HG03342 (cell line): ENCODE results near the gene LKAAEAR1.

Experiments
- ATAC-seq: cut with Tn5 transposase; IDR thresholded peaks from one replicate; pipeline ENCODE4 v1.9.1; 2021; ENCODE audit warnings: mild to moderate bottlenecking, moderate library complexity; ENCODE audit not compliant: unreplicated experiment

LKAAEAR1 gene

DNA sequence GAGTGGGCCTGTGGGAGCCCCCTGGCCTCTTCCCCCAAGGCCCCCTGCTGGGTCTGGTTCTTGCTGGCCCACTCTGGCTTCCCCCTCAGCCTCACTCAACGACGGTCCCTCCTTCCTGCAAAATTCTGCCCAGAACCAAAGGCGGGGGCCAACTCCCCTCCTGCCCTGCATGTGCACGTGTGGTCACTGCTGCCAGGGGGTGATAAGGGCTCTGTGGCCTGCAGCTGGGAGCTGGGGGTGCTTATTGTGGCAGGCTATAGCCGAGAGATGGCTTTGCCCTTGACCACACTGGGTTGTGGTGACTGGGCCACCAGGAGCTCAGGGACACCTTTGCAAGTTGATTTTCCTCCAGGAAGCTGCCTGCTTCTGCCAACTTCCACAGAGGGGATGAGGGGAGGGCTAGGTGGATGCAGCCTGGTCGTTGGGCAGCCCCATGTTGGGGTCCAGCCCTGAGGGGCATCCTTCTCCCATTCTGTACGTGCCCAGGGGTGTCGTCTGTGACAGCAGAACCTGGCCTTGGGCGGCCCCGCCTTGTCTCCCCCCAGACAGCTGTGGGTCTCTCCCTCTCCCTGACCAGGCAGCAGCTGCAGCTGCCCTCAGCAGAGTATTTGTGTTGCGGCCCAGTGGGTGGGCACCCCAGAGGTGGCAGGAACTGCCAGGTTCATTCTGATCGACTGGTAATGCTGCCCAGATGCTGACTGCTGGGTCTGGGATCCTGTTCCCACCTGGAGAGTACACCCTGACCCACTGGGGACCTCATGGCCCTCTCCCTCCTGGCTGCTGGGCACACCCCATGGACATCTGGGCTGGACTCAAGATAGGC lies 15.6 kb downstream of the LKAAEAR1 start:
- no peak for ATAC-seq

DNA sequence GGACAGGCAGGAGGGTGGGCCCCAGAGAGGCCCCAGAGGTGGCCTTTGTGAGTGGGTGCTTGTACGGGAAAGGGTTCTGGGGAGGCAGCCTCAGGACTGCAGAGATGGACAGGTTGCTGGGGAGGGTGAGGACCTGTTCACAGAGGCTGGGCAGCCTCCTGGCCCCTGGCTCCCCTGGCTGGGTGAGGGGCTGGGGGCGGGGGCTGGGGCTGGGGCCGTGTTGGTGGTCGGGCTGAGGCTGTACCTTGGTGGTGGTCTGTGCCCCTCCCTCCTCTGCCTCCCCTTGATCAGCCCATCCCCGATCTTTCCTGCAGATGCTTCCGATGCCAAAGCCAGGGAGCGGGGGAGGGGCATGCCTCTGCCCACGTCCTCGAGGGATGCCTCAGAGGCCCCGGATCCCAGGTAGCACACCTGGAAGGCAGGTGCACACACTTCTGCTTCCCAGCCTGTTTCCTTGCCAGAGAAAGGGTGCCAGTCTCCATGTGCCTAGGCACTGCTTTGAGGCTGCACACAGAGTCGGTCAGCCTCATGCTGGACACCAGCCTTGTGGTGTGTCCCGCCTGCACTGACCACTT lies 16.4 kb downstream of the LKAAEAR1 start:
- ATAC-seq = no peak

DNA sequence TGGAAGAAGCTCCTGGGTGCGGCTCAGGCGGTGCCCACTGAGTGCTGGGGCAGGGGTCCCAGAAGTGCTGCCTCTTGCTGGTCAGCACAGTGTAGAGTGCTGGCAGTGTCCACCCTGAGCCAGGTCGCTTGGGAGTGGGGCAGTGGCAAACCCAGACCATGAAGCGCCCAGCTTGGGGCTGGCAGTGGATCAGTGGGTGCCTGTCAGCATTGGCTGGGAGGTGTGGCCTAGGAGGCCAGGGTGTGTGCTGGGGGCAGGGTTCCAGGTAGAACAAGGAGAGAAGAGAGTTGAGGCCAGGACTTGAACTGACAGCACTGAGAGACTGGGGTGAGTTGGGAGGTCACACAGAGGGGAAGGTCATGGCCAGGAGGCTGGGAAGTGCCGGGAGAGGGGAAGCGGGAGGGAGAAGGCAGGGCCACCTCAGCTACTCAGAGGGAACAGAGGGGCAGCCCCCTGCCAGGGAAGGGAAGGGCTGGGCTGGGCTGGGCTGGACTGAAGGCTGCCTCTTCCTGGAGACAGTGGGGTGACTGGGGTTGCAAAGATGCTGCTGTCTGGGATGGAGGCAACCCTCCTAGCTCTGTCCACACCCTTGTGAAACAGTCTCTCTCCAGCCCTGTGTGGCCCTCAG lies 17.1 kb downstream of the LKAAEAR1 start:
- ATAC-seq = no peak

DNA sequence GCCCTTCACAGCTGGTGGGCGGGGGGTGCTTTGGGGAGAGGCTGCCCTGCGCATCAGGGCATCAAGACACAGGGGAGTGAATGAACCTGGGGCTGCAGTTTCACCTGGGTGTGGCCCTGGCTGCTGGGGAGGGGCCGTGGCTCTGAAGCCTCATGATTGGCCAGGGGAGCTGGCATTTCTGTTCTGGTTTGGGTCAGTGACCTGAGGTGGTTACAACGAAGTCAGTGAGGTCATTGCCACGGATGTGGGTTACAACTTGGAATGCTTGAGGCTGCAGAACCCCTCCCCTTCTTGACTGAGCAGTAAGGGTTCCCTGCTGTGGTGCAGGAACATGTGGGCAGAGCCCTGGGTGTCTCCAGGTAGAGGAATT lies 18.2 kb downstream of the LKAAEAR1 start:
- peak; percentile 41 for ATAC-seq

DNA sequence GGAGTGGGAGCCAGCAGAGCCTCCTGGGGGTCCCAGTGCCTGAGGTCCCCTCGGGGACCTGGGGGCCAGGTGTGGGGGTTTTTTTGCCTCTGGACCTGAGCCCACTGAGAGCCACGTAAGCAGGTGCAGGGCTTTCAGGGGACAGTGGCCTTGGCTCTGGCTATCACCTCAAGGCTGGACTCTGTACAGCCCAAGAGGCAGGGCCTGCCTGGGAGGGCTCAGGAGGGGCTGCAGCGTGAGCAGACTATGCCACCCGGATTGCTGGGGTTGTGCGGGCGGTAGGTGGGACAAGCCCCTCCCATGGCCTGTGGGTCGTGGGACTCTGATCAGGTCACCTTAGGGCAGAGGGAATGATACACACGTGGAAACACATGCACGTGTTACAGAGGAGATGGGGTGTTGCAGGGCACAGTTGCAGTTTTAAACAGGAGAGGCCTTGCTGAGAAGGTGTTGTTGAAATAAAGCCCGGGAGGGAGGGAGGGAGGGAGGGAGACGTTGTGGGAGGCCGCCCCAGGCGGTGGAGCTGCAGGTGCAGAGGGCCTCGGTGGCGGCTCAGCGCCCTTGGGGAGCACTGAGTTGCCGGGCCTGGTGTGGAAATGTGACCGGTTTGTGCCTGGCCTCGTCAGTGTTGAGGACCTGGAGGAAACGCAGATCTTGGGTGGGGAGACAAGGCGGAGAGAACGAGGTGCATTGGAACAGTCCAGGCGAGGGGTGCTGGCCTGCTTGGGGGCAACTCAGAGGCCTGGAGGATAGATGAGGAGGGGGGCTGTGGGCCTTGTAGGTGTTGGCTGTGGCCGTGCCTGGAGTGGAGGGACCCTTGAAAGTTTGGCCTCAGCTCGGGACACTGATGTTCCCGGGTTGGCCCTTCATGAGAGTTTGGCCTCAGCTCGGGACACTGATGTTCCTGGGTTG lies 18.9 kb downstream of the LKAAEAR1 start:
- ATAC-seq = no peak

DNA sequence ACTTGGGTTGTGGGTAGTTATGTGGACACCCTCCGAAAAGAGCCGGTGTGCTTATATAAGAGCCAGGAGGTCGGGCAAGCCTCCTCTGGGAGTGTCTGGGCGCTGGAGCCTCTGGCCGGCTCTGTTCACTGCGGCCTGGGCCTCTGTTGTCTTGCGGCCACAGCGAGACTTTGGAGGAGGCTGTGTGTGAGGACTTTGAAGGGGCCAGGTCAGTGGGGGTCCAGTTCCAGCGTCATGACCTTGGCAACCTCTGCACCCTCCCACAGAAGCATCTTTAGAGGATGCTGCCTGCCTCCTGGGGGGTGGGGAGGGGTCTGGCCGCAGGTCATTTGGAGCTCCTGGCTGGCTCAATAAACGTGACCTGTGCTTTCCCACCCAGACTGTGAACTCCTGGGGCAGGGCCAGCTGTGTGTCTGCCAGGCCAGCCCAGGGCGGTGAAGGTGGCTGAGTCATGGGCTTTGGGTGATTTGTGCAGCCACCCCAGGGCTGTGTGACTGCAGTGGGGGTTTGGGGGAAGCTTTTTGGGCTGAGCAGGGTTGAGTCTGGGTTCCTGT lies 20.0 kb downstream of the LKAAEAR1 start:
- no peak for ATAC-seq

DNA sequence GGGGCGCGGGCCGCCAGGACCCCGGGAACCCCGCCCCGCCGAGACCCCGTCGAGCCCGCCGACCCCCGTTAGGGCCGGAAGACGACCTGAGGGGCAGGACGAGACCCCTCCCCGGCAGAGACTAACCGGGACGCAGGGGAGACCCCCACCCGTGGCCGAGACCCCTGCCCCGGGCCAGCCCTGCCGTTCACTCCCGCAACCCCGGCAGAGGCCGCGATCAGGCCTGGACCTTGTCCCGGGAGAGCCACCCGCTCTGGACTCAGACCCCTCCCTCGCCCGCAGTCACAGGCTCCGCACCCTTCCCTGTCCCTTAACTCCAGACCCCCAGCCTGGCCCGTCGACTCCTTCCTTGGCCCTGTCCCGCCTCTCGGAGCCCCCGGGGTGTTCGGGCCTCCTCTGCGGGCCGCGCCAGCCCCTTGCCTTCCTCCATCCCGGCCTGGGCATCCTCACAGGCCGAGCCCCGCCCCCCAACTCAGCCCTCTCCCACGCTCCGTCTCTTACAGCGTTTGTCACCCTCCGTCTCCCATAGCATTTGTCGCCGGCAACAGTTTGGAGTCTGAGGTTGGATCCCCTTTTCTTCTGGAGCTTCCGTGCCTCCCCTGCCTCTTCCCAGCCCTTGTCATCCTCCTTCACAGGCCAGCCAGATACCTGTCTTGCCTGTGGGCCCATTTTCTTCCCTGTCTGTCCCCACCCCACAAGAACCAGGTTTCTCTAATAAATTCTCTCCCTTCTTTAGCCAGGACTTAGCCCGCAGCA lies 20.6 kb downstream of the LKAAEAR1 start:
- no peak for ATAC-seq

DNA sequence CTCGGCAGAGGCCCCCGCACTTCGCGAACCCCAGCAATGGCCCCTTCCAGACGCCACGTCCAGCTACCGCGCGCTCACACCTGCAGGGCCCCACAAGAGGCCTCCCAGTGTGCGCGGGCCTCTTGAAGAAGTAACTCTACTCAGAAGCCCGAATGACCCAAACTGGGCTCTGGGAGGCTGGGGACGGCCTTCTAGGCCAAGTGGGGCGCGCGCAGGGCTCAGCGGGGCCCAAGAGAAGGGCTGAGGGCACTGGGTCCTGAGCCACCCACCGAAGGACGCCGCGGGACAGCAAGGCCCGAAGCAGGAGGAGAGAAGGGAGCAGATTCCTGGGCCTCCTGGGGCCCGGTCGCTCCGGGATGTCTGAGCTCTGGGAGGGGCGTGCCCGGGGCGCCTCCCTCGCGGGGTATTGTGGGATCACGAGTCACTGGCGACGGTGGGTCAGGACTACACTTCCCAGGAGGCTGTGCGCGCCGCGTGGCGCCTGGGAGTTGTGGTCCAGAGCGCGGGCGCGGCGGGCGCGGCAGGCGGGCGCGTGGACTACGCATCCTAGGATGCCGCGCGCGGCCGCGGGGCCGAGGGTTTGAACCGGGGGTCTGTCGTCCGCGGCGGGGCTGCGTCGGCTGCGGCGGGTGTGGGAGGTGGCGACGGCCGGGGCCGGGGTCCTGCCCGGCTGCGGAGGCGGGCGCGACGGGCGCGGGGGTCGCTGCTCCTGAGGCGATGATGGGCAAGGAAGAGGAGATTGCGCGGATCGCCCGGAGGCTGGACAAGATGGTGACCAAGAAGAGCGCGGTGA lies 21.4 kb downstream of the LKAAEAR1 start, which contains the start of gene TCEA2:
Gene TCEA2 (plus strand): TSS at position 603 of the 793 bp plus-strand sequence. CDS start 115 bp downstream, at position 718.
- peak; percentile 81 for ATAC-seq

DNA sequence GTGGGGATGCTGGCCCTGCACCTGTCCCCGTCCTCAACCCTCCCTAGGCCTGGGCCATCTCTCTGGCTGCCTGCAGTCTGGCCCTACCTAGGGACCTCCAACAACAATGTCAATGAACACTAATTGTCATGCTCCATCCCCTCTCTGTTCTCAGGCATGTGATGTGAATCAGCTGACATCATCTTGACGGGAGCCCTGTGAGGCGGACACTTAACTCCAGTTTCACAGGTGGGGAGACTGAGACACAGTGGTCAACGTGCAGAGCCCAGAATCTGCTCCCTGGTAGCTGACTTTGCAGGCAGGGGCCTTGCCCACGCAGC lies 22.0 kb downstream of the LKAAEAR1 start:
- ATAC-seq = no peak

DNA sequence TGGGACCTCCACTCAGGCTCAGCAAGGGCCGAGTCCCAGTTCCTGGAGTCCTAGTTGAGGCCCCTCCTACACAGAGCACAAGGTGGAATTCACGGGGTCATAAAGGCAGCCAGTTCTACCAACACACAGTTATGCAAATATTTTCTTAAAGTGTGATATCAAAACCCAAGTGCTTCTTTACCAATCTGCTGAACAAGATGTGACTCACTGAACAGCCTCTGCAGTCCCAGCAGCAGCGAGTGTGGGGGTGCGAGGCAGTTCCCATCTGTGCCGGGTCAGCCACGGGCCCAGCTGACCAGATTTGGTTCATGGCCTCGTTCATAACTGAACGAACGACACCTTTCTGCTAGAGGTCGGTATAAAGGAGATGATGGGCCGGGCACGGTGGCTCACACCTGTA lies 25.7 kb downstream of the LKAAEAR1 start:
- no peak for ATAC-seq

DNA sequence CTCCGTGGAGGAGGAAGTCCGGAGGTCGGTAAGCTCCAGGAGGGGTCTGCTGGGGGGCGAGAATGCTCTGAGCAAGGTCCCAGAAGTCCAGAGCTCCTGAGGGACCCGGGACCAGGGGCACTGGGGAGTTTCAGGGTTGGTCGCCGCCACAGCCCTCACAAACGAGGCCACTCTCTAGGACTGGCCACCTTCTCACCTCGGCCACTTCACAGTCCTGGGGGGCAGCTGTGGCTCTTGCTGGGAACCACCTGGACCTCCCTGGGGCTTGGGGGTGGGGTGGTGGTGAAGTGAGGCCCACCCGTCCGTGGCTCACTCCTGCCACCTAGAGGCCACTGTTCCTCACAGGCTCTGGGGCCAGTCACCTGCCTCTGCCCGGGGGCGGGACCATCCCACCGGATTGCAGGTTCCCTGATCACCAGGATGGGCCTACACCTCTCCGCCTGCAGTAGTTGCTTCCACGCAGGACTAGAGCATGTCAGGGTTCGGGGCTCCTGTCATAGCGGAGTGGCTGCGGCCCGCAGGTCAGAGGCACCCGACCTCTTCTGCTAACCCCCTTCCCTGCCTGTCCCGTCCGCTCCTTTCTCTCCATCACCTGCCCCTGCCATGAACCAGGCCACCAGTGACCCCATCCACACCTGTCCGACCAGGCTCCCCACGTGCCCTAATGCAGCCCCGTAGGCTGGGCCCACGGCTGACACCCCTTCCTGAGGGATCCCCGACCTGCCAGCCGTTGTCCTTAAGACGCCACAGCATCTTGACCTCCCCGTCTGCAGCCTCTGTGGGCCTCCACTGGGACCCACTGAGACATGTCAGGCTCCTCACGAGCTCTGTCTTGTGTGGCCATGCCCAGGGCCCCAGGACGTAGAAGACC lies 26.3 kb downstream of the LKAAEAR1 start:
- no peak for ATAC-seq

DNA sequence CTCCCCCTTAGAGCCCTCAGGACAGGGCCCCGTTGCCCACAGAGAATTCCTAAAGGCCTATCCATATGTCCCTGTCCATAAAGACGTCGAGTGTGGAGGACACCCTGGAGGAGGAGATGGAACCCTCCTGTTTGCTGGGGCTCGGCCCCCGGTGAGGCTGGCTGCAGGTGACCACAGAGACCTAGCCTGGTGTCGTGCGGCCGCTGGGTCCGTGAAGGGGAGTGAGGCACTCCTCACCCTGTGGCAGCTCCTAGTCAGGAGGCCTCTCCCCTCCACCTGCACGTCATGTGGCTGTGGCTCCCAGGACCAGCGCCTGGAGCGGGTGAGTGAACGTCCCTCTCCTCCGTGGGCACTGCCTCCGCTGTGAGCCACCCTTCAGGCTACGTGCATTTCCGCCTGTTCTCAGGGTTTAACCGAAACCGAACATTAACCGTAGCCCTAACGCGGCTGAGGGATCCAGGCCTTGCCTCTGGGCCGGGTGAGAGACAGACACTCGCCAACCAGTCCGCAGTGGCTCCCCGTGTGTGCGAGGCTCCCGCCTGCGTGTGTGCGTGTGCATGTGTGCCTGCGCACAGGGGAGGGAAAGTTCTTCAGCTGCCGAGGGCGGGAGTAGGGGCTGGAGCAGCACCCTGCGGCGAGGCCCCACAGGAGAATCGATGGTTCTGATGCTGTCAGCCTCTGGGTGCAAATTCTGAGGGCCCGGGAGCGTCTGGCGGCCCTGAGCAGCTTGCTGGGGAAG lies 27.1 kb downstream of the LKAAEAR1 start:
- no peak for ATAC-seq

DNA sequence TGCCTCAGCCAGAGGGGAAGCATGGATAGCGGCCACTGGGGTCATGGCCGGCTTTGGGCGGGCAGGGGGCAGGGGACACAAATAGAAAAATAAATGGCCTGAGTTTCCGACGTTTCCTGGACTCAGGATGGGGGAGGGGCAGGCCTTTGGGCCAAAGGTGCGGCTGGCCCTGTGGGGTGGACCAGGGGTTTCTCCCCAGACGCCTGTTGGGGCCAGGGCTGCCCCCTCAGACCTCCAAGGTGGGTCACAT lies 27.6 kb downstream of the LKAAEAR1 start:
- no peak for ATAC-seq

DNA sequence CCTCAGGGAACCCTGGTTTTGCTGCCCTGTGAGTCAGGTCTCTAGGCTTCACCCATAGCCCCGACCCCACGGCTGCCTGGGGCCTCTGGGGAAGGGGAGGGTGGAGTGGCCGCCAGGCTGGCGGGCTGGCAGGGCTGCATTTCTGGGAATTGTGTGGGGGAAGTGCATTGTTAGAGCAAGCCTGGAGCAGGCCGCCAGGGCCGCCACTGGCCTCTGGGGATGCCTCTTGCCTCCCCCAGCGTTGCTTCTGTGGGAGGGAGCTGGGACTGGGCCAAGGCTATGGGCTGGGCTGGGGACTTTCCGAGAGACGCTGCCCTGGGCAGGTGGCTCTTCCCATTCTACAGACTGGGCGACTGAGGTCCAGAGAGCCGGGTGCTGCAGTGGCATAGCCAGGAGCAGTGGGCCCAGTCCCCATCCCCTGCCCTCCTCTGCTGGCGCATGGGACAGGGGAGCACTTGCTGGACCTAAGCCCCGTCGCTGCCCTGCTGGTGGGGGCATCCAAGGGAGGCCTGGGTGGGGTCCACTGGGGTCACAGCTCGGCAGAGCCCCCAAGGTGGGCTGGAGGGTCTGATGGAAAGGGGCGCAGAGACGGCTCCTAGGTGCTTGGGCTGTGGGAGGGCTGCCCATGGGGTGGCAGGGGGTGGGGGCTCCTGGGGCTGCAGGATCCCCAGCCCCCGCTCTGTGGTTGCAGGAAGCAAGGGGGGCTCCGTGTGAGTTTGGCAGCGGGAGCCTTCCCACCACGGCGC lies 28.1 kb downstream of the LKAAEAR1 start:
- ATAC-seq = no peak

DNA sequence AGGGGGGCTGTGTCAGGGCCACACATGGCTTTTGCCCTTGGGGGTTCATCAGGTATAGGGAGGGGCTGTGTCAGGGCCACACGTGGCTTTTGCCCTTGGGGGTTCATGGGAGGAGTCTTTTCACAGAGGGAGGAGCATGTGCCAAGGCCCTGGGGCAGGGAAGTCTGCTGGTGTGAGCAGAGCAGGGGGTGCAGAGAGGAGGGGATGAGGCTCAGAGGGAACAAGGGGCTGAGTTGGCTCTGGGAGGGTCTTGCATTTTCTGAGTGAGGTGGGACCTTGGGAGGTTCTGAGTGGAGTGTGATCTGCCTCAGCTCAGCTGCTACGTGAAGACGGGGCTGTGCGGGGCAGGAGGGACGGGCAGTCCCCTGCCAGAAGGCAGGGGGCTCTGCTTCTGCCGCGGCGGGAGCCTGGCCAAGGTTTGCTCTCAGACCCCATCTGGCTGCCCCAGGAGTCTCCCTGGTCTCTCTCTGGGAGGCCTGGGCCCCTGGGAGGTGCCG lies 28.8 kb downstream of the LKAAEAR1 start:
- ATAC-seq = no peak

DNA sequence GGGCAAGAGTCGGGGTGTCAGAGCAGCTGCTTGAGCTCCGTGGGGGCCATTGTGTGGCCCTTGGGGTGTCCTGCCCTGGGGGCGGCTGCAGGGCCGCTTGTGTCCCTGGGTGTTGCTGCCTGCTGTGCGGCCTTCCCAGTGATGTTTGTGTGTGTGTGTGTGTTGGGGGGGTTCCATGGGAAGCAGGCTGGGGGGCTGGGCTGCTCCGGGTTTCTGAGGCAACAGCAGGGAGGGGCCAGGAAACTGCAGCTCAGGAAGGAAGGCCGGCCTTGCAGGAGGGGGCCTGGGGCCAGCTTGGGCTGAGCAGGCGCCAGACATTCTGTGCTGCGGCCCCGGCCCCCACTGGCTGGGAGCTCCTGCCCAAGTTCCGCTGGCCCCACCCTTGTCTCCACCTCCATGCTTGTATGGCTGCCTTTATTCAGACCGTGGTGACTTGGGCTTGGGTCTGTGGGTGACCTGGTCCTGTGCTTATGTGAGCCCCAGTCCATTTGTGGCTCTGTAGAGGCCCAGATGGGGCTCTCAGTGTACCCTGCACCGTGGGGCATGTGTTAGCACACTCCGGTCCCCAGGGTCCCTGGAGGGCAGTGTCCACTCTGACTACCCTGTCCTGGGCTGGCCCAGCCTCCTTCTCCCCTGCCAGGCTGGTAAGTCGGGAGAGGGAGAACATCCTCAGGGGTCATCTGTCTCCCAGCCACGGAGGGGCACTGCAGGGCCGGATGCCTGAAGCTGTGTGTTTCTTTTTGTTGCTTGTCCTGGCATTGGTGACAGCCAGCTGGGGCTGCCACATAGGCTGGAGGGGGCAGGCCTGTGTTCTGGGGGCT lies 30.1 kb downstream of the LKAAEAR1 start:
- ATAC-seq = no peak
